Jurkat, Clone E6-1 (cell line): ENCODE measurements around the gene HERC6.
"Not testable (repeated sequence)": the region's sequence is repeated elsewhere in the genome, so short reads cannot be mapped to it uniquely, and the experiment has no call there.

ENCODE experiments used
- DNase-seq: peaks from one replicate; pipeline ENCODE4 v3.0.0-alpha.2; 2011; ENCODE audit warnings: low read depth, low spot score
- H3K4me3 ChIP-seq: 2 replicates; pipeline ENCODE4 v1.5.1; 2011; ENCODE audit warnings: mild to moderate bottlenecking, low read length, control low read depth, moderate library complexity

The HERC6 gene

DNA sequence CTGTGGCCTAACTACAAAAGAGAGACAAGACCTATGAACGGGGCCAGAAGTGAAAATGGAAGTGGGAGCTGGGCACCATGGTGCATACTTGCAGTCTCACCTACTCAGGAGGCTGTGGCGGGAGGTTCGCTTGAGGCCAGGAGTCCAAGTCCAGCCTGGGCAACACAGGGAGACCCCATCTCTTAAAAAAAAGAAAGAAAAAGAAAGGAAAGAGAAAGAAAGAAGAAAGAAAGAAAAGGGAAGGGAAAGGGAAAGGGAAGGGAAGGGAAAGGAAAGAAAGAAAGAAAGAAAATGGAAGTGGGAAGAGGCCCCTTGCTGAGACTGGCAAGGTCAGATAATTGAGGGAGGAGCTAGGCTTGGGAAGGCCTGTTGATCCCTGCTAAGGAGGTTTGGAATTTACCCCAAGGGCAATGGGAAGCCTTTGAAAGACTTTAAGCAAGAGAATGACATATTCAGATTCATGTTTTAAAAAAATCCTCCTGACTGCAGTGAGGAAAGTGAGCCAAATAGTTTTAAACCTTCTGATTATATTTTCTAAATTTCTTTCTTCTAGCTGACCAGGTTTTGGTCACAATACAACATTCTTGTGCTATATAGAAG, 60.6 kb downstream of the HERC6 start:
- DNase-seq: no peak

DNA sequence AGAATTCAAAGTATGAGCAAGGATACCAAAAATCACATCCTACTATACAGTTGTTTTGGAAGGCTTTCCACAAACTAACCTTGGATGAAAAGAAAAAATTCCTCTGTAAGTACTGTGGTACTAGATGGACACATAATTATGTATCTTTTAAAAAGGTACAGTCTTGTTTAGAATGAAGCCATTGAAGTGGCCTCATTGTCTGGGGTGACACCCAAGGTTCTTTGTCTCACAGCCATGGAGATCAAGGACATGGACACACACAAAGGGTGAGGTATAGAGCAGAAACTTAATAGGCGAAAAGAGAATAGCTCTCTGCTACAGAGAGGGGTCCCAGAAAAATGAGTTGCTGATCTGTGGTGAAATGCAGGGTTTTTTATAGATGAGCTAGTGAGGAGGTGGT, 61.5 kb downstream of the HERC6 start:
- no peak overlapping the region for H3K4me3 ChIP-seq
- DNase-seq: no peak

More for the DNA sequence above, 60.6 kb downstream of the HERC6 start:
- H3K4me3 ChIP-seq: no peak overlapping the region

DNA sequence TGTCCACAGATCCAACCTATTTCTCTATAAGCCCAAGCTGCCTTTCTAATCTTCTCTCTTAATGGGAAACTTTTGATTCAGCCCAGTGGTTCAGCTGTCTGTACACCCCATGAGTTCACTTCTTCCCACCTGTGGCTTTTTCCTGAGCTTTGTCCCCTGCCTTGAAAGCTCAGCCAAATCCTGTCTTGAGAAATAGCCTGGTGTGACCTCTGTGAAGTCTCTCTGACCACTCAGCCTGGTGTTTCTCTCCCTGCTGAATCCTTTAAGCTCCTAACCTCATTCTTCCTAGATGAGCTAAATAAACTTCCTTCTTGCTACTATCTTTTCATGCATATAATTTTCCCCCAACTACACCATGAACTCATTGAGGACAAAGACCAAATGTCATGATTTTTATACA, 63.0 kb downstream of the HERC6 start:
- DNase-seq: no peak
- no peak overlapping the region for H3K4me3 ChIP-seq

DNA sequence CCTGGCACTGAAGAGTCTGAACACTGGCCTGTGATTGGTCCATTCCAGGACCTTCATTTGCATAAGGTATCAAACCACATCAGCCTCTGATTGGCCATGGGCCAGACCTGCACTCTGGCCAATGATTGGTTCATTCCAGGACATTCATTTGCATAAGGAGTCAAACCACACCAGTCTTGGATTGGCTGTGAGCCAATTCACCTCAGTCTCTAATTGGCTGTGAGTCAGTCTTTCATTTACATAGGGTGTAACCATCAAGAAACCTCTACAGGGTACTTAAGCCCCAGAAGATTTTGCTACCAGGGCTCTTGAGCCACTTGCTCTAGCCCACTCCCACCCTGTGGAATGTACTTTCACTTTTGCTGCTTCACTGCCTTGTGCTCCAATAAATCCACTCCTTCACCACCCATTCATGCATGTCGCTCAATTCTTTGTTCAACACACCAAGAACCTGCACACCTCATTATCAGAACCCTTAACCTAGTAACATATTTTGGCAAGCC, 64.1 kb downstream of the HERC6 start:
- DNase-seq: peak; percentile 14
- no peak overlapping the region for H3K4me3 ChIP-seq

DNA sequence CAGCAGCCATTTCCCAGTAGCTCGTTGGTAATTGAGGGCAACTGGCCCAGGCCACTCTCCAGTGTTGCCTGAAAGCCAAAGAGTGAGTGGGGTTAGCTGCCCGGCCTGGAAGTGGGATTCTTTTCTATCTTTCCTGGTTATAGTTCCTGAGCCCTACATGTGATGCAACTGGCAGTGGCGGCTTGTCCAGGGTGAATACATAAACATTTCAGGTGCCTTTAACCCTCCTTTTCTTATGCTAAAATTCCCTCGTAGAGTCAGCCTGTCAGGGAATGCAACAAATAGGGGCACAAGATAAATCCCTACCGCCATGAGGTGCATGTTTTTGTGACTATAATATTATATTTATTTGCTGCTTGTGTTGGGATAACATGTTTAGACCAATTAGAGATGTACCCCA, 64.8 kb downstream of the HERC6 start:
- no peak overlapping the region for H3K4me3 ChIP-seq
- DNase-seq: no peak

DNA sequence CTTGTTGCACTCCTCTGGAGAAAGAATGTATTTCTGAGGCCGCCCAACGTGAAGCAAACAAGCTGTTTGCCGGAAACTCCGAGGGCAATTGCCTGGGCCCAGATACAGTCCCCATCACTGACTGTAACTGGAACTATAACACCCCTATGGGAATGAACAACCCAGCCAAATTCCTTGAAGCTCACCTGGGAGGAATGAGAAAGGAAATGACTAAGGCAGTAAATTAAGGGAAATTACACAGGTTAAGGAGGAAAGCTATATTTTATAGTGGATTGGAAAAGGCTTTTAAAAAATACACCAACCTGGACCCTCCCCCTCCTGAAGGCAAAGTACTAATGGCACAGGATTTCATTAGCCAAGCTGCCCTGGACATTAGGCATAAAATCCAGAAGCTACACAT, 66.6 kb downstream of the HERC6 start:
- no peak overlapping the region for H3K4me3 ChIP-seq
- no peak for DNase-seq

DNA sequence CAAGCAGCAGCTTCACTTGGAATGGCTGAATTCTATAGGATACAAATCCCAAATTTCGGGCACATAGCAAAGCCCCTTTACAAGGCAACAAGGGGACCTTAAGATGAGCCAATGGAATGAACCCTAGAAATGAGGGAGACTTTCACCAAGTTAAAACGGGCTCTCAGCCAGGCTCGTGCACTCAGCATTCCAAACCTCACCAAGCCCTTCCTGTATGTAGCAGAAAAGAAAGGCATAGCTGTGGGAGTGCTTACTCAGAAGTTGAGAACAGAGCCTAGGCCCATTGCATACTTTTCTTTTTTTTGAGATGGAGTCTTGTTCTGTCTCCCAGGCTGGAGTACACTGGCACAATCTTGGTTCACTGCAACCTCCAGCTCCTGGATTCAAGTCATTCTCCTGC, 67.5 kb downstream of the HERC6 start:
- DNase-seq: no peak
- H3K4me3 ChIP-seq: no peak overlapping the region

DNA sequence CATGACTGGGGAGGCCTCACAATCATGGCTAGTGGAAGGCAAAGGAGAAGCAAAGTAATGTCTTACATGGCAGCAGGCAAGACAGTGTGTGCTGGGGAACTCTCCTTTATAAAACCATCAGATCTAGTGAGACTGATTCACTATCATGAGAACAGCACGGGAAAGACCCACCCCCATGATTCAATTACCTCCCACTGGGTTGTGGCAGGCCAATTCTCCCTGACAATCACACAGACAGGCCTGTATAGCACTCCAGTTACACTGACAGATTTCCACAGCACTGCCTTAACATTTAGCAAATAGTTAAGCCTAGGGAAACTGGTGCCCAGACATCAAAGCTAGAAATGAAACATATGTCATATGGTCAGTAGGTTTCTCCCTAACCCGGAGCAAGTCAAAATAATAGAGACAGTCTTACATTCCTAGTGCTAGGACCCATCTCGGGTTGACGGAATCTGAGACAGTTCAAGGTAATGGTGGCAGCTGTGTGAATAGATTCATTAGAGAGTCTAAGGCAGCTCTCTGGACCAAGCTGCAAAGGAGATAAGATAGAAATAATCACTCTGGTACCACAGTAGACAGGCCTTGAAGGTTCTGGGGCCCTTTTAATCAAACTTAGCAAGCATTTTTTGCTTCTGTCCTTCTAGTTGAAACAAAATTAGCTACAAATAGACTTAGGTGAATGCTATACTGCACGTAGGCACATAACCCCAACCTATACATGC, 68.9 kb downstream of the HERC6 start:
- no peak for DNase-seq
- no peak overlapping the region for H3K4me3 ChIP-seq

DNA sequence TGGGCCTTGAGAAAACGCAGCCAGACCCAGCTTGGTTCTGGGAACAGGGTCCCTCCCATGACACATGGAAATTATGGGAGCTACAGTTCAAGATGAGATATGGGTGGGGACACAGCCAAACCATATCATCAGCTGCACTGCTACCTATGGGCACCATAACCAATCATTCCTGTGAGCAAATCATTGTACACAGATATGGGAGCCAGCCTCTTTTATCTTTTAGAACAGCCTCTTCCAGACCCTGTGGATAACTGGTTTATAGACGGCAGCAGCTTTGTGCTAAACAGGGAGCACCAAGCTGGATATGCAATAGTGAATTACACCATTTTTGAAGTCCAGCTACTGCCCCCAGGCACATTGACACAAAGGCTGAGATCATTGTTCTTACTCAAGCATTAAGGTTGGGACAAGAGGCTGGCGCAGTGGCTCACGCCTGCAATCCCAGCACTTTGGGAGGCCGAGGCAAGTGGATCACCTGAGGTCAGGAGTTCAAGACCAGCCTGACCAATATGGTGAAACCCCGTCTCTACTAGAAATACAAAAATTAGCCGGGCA, 69.6 kb downstream of the HERC6 start:
- H3K4me3 ChIP-seq, DNase-seq: not testable (repeated sequence)

DNA sequence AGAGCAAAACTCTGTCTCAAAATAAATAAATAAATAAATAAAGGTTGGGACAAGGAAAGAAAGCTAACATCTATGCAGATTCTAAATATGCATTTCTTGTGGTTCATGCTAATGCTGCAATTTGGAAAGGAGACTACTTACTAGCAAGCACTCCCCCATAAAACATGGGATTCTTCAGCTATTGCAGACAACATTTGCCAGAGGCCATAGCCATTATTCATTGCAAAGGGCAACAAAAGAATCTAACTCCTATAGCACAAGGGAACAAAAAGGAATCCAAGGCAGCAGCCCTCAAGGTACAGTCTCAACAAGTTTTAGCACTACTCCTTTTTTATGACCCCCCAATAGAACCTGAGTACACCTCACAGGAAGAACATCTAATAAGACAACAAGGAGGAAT, 70.2 kb downstream of the HERC6 start:
- H3K4me3 ChIP-seq: no peak overlapping the region
- no peak for DNase-seq

DNA sequence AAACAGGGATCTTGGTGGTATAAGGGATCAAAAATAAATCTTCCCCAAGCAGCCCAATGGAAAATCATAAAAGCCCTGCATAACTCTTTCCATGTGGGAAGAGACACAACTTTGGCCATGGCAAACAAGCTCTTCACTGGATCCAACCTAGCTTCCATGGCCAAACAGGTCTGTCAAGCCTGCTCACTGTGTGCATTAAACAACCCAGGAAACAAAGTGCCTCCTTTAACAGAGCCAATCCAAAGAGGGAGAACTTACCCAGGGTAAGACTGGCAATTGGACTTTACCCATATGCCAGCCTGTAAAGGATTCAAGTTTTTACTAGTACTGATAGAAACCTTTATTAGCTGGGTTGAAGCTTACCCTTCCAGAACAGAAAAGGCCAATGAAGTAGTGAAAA, 70.6 kb downstream of the HERC6 start:
- no peak overlapping the region for H3K4me3 ChIP-seq
- DNase-seq: no peak

DNA sequence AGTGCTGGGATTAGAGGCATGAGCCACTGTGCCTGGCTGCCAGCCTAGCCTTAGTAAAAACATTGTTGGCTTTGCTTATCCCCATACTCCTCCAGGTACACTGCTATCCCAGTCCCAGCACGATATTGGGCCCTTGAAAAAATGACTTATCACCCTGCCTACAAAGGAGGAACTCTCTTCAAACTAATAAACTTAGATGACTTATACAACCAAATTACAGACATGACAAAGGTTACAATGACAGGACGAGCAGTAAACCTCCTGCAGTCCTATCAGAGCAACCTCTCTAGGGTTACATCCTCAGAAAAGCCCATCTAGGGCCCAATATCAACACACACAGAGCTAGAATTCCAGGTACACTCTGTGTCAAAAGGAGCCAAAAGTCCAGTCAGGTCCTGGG, 72.6 kb downstream of the HERC6 start:
- H3K4me3 ChIP-seq: no peak overlapping the region
- no peak for DNase-seq

DNA sequence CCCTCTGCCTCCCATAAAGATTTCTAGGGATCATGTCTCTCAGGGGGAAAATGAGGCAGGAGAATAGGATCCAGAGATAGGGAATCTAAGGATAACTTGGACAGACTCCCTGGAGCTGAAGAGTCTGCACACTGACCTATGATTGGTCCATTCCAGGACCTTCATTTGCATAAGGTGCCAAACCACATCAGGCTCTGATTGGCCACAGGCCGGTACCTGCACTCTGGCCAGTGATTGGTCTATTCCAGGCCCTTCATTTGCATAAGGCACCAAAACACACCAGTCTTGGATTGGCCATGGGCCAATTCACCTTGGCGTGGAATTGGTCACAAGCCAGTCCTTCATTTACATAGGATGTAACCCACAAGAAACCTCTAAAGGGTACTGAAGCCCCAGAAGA, 74.3 kb downstream of the HERC6 start:
- no peak overlapping the region for H3K4me3 ChIP-seq
- DNase-seq: no peak

DNA sequence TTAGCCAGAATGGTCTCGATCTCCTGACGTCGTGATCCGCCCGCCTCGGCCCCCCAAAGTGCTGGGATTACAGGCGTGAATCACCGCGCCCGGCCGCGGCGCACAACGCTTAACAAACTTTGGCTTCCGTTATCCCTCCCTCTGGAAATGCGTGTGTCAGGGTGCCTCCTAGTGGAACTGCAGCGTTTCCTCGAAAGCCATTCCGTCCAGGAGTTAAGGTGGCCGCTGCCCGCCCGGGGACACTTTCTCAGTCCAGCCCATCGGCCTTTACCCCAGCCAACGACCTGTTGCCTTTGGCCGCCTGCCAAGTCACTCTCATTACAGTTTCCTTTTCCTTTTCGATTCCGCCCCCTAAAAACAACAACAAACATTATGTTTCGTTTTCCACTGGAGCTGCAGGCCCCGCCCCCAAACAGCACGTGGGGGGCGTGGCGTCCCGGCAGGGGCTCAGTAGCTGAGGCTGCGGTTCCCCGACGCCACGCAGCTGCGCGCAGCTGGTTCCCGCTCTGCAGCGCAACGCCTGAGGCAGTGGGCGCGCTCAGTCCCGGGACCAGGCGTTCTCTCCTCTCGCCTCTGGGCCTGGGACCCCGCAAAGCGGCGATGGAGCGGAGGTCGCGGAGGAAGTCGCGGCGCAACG, 78.1 kb downstream of the HERC6 start, which contains the start of gene HERC5:
Gene HERC5, plus strand, starts transcription at position 450 of the 637 bp plus-strand sequence. Its CDS starts 151 bp downstream, at position 601.
- DNase-seq: peak; percentile 87

DNA sequence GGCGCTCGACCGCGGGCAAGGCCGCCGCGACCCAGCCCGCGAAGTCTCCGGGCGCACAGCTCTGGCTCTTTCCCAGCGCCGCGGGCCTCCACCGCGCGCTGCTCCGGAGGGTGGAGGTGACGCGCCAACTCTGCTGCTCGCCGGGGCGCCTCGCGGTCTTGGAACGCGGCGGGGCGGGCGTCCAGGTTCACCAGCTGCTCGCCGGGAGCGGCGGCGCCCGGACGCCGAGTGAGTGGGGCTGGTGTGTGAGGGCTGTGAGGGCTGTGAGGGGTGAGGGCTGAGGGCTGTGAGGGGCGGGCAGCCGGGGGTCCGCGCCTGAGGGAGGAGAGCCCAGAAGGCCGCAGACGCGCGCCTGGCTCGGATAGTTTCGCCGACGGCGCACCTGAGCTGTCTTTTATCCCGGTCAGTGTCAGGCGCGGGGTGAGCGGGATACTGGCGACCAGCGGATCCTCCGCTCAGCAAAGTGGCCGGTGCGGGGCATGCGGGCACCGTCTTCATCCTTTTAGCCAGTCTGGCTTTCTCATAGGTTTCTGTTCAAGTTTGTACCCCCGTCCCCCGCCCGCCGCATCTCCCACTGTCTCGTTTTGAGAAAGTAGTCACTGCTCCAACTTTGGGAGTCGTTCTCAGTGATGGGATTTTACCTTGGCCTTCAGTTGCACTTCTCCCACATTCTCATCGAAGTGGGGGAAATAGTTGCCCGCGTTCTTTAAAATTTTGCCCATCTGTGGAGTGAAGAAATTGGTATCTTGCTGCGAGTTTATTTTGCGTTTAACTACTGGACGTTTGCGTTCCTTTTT, 78.9 kb downstream of the HERC6 start:
- peak overlapping the region; percentile 80 for H3K4me3 ChIP-seq
- no peak for DNase-seq

More for the DNA sequence above, 78.1 kb downstream of the HERC6 start, which contains the start of gene HERC5:
- H3K4me3 ChIP-seq: peak within 1 kb of the TSS; percentile 80

DNA sequence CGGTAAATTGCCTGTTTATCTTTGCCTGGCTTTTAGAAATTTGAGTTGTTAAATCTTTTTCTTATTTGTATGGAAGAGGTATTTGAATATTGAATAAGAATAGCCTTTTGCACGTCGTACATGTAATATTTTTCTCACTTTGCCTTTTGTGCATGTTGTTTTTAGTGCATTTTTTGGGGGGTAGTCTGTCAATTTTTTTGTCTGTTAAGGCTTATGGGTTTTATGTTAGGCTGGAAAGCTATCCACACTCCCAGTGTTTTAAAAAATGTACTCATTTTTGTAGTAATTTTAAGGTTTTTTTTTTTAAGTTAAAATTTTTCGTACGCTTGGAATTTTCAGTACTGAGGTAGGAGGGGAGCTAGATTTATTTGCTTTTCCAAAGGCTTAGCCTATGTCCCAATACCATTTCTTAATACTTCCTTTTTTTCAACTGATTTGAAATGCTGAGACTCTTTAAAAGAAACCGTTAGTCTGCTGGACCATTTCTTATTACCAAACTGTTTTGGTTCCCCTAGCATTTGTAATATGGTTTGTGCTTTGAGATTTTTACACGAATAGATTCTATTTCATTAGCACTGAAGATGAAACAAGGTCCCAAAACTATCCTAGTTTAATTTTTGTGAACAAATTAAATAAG, 79.6 kb downstream of the HERC6 start:
- DNase-seq: no peak
- no peak overlapping the region; the same call in 1 of the 2 replicates for H3K4me3 ChIP-seq

DNA sequence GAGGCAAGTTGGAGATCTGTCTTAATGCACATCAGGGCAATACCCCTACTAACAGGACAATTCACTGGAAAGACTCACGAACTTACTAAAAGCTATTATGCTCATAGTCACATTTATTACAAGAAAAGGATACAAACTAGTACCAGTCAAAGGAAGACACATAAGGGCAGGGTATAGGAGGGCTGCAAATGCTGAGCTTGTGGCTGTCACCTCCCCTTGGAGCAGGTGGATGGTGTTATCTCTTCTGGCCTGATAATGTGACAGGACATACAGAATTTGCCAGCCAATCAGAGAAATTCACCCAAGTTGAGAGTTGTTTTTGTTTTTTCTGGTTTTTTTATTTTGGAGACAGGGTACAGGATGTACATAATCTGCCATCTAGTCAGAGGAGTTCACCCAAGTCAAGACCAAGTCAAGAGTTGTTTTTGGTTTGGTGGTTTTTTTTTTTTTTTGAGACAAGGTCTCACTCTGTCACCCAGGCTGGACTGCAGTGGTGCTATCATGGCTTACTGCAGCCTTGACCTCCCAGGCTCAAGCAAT, 87.1 kb downstream of the HERC6 start:
- H3K4me3 ChIP-seq: no peak overlapping the region
- no peak for DNase-seq

DNA sequence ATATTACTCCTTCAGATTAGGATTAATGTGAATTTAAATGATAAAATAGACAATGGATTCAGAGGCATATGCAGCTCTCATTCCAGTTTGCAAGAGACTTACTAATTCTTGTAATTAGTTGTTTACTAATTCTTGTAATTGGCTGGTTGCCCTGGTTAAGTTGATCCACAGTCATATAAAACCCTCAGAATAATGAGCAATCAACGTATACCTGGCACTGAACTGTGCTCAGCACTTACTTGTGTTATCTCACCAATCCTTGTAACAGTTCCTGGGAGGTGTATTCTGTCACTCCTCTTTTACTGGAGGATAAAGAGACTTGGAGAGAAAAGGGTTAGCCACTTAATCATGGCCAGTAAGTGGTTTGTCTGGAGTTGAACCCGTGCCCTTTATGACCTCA, 88.7 kb downstream of the HERC6 start:
- H3K4me3 ChIP-seq: no peak overlapping the region
- DNase-seq: no peak
